ENCODE measurements around the gene ARHGAP15.

ARHGAP15 gene

GRCh38 chr2:143603035-143603655 lies 473.9 kb downstream of the ARHGAP15 start:
- no peak for DNase-seq

GRCh38 chr2:143603846-143604565 lies 474.8 kb downstream of the ARHGAP15 start:
- DNase-seq, result no peak

- no peak for DNase-seq
These were observed 475.3 kb downstream of the ARHGAP15 start for GRCh38 chr2:143604566-143604959.

GRCh38 chr2:143607231-143608062 lies 478.2 kb downstream of the ARHGAP15 start:
- no peak for DNase-seq

- no peak for DNase-seq
These were observed 478.8 kb downstream of the ARHGAP15 start for GRCh38 chr2:143608063-143608423.

GRCh38 chr2:143608758-143609157 lies 479.5 kb downstream of the ARHGAP15 start:
- no peak for DNase-seq

GRCh38 chr2:143611336-143611735 lies 482.1 kb downstream of the ARHGAP15 start:
- DNase-seq, result no peak

- no peak for DNase-seq
These were observed 486.3 kb downstream of the ARHGAP15 start for GRCh38 chr2:143615562-143615961.

GRCh38 chr2:143616452-143616851 lies 487.2 kb downstream of the ARHGAP15 start:
- DNase-seq, result no peak

- no peak for DNase-seq
These were observed 488.7 kb downstream of the ARHGAP15 start for GRCh38 chr2:143617803-143618415.

- no peak for DNase-seq
These were observed 492.9 kb downstream of the ARHGAP15 start for GRCh38 chr2:143622106-143622505.

GRCh38 chr2:143623231-143623908 lies 494.2 kb downstream of the ARHGAP15 start:
- no peak for DNase-seq

GRCh38 chr2:143623909-143624260 lies 494.7 kb downstream of the ARHGAP15 start:
- DNase-seq, result no peak

- DNase-seq, result no peak
These were observed 500.1 kb downstream of the ARHGAP15 start for GRCh38 chr2:143629340-143629739.

GRCh38 chr2:143632751-143633374 lies 503.6 kb downstream of the ARHGAP15 start:
- DNase-seq, result no peak

GRCh38 chr2:143633419-143633818 lies 504.2 kb downstream of the ARHGAP15 start:
- DNase-seq, result no peak

GRCh38 chr2:143635302-143635701 lies 506.1 kb downstream of the ARHGAP15 start:
- DNase-seq, result no peak

- DNase-seq, result no peak
These were observed 506.7 kb downstream of the ARHGAP15 start for GRCh38 chr2:143635936-143636335.

GRCh38 chr2:143640826-143641225 lies 511.6 kb downstream of the ARHGAP15 start:
- no peak for DNase-seq

- no peak for DNase-seq
These were observed 516.9 kb downstream of the ARHGAP15 start for GRCh38 chr2:143645921-143646645.

GRCh38 chr2:143649226-143649740 lies 520.1 kb downstream of the ARHGAP15 start:
- no peak for DNase-seq

All from CD4-positive, alpha-beta T cell treated with Interleukin-1 beta for 1 hour (primary cell).